ENCODE results near the gene TMC6.

TMC6 gene

GRCh38 chr17:78168242-78168902, 39.8 kb upstream of the TMC6 start, which contains the start of gene SYNGR2:
Gene SYNGR2 (plus strand): TSS chr17:78168581. CDS start chr17:78168617, 36 bp downstream.
- Mint-ChIP-seq H3K4me3 (peak within 1 kb of the TSS; percentile 71), H3K27ac (ENCODE audit: low read depth) (peak within 1 kb of the TSS; percentile 64), H3K9me3 (no peaks in the 10 kb centered on the region), H3K27me3 (no peaks in the 10 kb centered on the region), H3K4me1 (peaks cover 37% of the 10 kb centered on the region), H3K36me3 (ENCODE audit: insufficient read depth) (peaks cover 16% of the 10 kb centered on the region)
- peak; percentile 85 for ATAC-seq (replicated peaks; ENCODE audit: extremely low read depth, poor library complexity, severe bottlenecking)
- DNase-seq (ENCODE audit: low spot score in 2 of 2) = peak; percentile 77 to 79

GRCh38 chr17:78166416-78166815, 37.9 kb upstream of the TMC6 start:
- H3K36me3 Mint-ChIP-seq (ENCODE audit: insufficient read depth) = peaks cover 13% of the 10 kb centered on the region
- H3K4me3 Mint-ChIP-seq = no peak overlapping the region
- no peaks in the 10 kb centered on the region for H3K27me3 Mint-ChIP-seq
- no peak overlapping the region for H3K27ac Mint-ChIP-seq (ENCODE audit: low read depth)
- ATAC-seq (replicated peaks; ENCODE audit: extremely low read depth, poor library complexity, severe bottlenecking) (no peak), DNase-seq (ENCODE audit: low spot score in 2 of 2) (no peak)
- H3K4me1 Mint-ChIP-seq = peaks cover 17% of the 10 kb centered on the region
- H3K9me3 Mint-ChIP-seq = no peaks in the 10 kb centered on the region

- H3K36me3 Mint-ChIP-seq (ENCODE audit: insufficient read depth) = peaks cover 6% of the 10 kb centered on the region
- H3K4me3 Mint-ChIP-seq = no peak overlapping the region
- H3K27ac Mint-ChIP-seq (ENCODE audit: low read depth) = no peak overlapping the region
- H3K4me1 Mint-ChIP-seq = peaks cover 8% of the 10 kb centered on the region
- DNase-seq (ENCODE audit: low spot score in 2 of 2) (no peak), ATAC-seq (replicated peaks; ENCODE audit: extremely low read depth, poor library complexity, severe bottlenecking) (no peak)
- no peaks in the 10 kb centered on the region for H3K9me3 Mint-ChIP-seq
- no peaks in the 10 kb centered on the region for H3K27me3 Mint-ChIP-seq
Observed at GRCh38 chr17:78164748-78165607, 36.4 kb upstream of the TMC6 start.

GRCh38 chr17:78163881-78164747, 35.6 kb upstream of the TMC6 start:
- DNase-seq (ENCODE audit: low spot score in 2 of 2) (no peak), ATAC-seq (replicated peaks; ENCODE audit: extremely low read depth, poor library complexity, severe bottlenecking) (no peak)
- Mint-ChIP-seq H3K27me3 (no peaks in the 10 kb centered on the region), H3K4me1 (no peaks in the 10 kb centered on the region), H3K9me3 (no peaks in the 10 kb centered on the region), H3K4me3 (no peak overlapping the region), H3K27ac (ENCODE audit: low read depth) (no peak overlapping the region), H3K36me3 (ENCODE audit: insufficient read depth) (peaks cover 4% of the 10 kb centered on the region)

GRCh38 chr17:78159575-78160158, 31.1 kb upstream of the TMC6 start:
- H3K9me3 Mint-ChIP-seq = no peaks in the 10 kb centered on the region
- peaks cover 2% of the 10 kb centered on the region for H3K36me3 Mint-ChIP-seq (ENCODE audit: insufficient read depth)
- DNase-seq (ENCODE audit: low spot score in 2 of 2) = no peak
- H3K27me3 Mint-ChIP-seq = no peaks in the 10 kb centered on the region
- no peak for ATAC-seq (replicated peaks; ENCODE audit: extremely low read depth, poor library complexity, severe bottlenecking)
- no peaks in the 10 kb centered on the region for H3K4me1 Mint-ChIP-seq
- H3K4me3 Mint-ChIP-seq = no peak overlapping the region
- no peak overlapping the region for H3K27ac Mint-ChIP-seq (ENCODE audit: low read depth)

- no peaks in the 10 kb centered on the region for H3K27me3 Mint-ChIP-seq
- ATAC-seq (replicated peaks; ENCODE audit: extremely low read depth, poor library complexity, severe bottlenecking) (peak; percentile 49), DNase-seq (ENCODE audit: low spot score in 2 of 2) (no peak)
- no peaks in the 10 kb centered on the region for H3K9me3 Mint-ChIP-seq
- H3K27ac Mint-ChIP-seq (ENCODE audit: low read depth) = peak overlapping the region; percentile 29
- peaks cover 2% of the 10 kb centered on the region for H3K36me3 Mint-ChIP-seq (ENCODE audit: insufficient read depth)
- H3K4me1 Mint-ChIP-seq = no peaks in the 10 kb centered on the region
- H3K4me3 Mint-ChIP-seq = no peak overlapping the region
Observed at GRCh38 chr17:78154903-78155811, 26.6 kb upstream of the TMC6 start.

- no peak overlapping the region for H3K4me3 Mint-ChIP-seq
- H3K9me3 Mint-ChIP-seq = no peaks in the 10 kb centered on the region
- H3K27me3 Mint-ChIP-seq = no peaks in the 10 kb centered on the region
- H3K27ac Mint-ChIP-seq (ENCODE audit: low read depth) = no peak overlapping the region
- H3K36me3 Mint-ChIP-seq (ENCODE audit: insufficient read depth) = peaks cover 2% of the 10 kb centered on the region
- H3K4me1 Mint-ChIP-seq = no peaks in the 10 kb centered on the region
- ATAC-seq (replicated peaks; ENCODE audit: extremely low read depth, poor library complexity, severe bottlenecking) = no peak
- DNase-seq (ENCODE audit: low spot score in 2 of 2) = no peak
Observed at GRCh38 chr17:78151514-78152008, 23.0 kb upstream of the TMC6 start.

GRCh38 chr17:78148286-78149016, 19.9 kb upstream of the TMC6 start:
- Mint-ChIP-seq H3K27me3 (no peaks in the 10 kb centered on the region), H3K4me1 (peaks cover 6% of the 10 kb centered on the region), H3K36me3 (ENCODE audit: insufficient read depth) (peaks cover under 1% of the 10 kb centered on the region), H3K27ac (ENCODE audit: low read depth) (no peak overlapping the region), H3K4me3 (no peak overlapping the region), H3K9me3 (no peaks in the 10 kb centered on the region)
- no peak for DNase-seq (ENCODE audit: low spot score in 2 of 2)
- no peak for ATAC-seq (replicated peaks; ENCODE audit: extremely low read depth, poor library complexity, severe bottlenecking)

GRCh38 chr17:78147315-78147998, 18.9 kb upstream of the TMC6 start:
- H3K9me3 Mint-ChIP-seq = no peaks in the 10 kb centered on the region
- DNase-seq (ENCODE audit: low spot score in 2 of 2) (no peak), ATAC-seq (replicated peaks; ENCODE audit: extremely low read depth, poor library complexity, severe bottlenecking) (peak; percentile 43)
- no peak overlapping the region for H3K27ac Mint-ChIP-seq (ENCODE audit: low read depth)
- H3K27me3 Mint-ChIP-seq = no peaks in the 10 kb centered on the region
- peaks cover 16% of the 10 kb centered on the region for H3K4me1 Mint-ChIP-seq
- peaks cover 6% of the 10 kb centered on the region for H3K36me3 Mint-ChIP-seq (ENCODE audit: insufficient read depth)
- H3K4me3 Mint-ChIP-seq = no peak overlapping the region

- Mint-ChIP-seq H3K27ac (ENCODE audit: low read depth) (no peak overlapping the region), H3K9me3 (no peaks in the 10 kb centered on the region), H3K36me3 (ENCODE audit: insufficient read depth) (peaks cover 7% of the 10 kb centered on the region), H3K4me3 (no peak overlapping the region), H3K4me1 (peaks cover 20% of the 10 kb centered on the region), H3K27me3 (no peaks in the 10 kb centered on the region)
- DNase-seq (ENCODE audit: low spot score in 2 of 2) (no peak), ATAC-seq (replicated peaks; ENCODE audit: extremely low read depth, poor library complexity, severe bottlenecking) (no peak)
Observed at GRCh38 chr17:78146881-78147280, 18.3 kb upstream of the TMC6 start.
